Measurements from ENCODE around the gene BLACAT1. TPM values are rescaled to one million over a fixed set of nuclear protein-coding genes. Genes with fewer than 3 reads are reported as not detected.
"Not testable (repeated sequence)": the region's sequence is repeated elsewhere in the genome, so short reads cannot be mapped to it uniquely, and the experiment has no call there.

Gene BLACAT1
- total and polyA plus RNA-seq, 10 donors = 0.02 to 0.51 (median 0.24) TPM; not detected in 4

DNA sequence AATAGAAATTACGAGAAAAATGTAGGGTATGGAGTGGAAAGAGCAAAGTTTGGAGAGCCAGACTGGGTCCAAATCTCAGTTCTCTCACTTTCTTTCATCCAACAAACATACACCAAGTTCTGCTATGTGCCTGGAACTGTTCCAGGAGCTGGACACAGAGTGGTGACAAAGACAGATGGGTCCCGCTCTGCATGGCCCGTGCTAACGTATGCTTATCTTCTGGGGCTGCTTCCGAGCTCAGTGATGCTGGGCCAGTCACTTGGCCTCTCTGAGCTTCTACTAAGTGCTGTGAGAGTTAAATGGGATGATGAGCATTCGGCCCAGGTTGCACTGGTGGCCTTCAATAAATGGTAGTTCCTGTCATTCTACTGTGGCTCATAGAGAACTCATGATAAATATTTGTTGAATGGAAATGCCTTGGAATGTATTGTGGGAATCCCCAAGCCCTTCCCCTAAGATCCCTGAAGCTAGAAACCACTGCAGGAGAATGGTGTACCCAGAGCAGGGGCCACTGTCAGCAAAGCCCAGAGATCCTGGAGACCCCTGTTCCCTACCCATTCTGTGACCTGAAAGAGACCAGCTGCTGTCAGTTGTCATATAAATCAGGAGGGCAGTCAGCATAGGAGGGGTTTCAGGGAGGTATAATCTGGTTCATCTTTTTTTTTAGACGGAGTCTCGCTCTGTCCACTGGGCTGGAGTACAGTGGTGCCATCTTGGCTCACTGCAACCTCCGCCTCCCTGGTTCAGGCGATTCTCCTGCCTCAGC lies 37.8 kb downstream of the BLACAT1 start:
- peaks cover 0 to 2% (median 0%) of the 10 kb centered on the region in 7 donors for H3K27me3 ChIP-seq (replicated peaks in 1 of 7)
- H3K36me3 ChIP-seq = no peaks in the 10 kb centered on the region
- no peak overlapping the region for H3K27ac ChIP-seq
- TF ChIP-seq POLR2A (IDR thresholded peaks at IDR 0.05) (no peak), CTCF (IDR thresholded peaks at IDR 0.05 in 8 of 11, conservative IDR thresholded peaks at IDR 0.05 in 3 of 11) (no peak), POLR2AphosphoS5 (IDR thresholded peaks at IDR 0.05) (no peak)
- 77 to 94% (median 87%) methylated on average over 10 of the region's 10 CpGs for WGBS, 5 donors
- intact Hi-C loops (cut with DNase I; ENCODE audit: low total_unique reads) = no loop called here
- DNase-seq = no peak
- H3K9me3 ChIP-seq = no peaks in the 10 kb centered on the region
- H3K4me1 ChIP-seq = no peaks in the 10 kb centered on the region
- no peak overlapping the region for H3K4me3 ChIP-seq

DNA sequence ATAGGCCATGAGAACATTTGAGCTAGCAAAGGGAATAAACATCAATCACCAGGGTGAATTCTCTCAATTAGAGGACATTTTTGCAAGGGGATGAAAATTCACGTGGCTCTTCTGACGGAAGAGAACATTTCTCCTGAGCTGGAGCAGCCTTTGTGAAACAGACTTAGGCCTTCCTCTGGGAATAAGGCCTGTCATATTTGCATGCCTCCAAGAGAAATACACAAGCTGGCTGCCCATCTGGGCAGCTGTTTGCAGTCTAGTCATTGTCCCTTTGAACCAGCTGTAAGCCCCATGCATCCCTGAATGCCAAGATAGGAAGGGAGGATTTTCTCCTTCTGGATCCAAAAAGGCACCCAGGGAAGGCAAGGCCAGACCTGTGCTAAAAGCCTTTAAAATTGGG lies 39.5 kb downstream of the BLACAT1 start:
- Histone ChIP-seq H3K9me3 (no peaks in the 10 kb centered on the region), H3K36me3 (no peaks in the 10 kb centered on the region), H3K4me1 (no peaks in the 10 kb centered on the region), H3K27me3 (replicated peaks in 1 of 7) (no peaks in the 10 kb centered on the region), H3K27ac (no peak overlapping the region), H3K4me3 (no peak overlapping the region)
- intact Hi-C loops (cut with DNase I; ENCODE audit: low total_unique reads) = no loop called here
- WGBS, 5 donors = 81 to 95% (median 88%) methylated on average over 2 of the region's 2 CpGs
- no peak for DNase-seq
- no peak for TF ChIP-seq CTCF (IDR thresholded peaks at IDR 0.05 in 8 of 11, conservative IDR thresholded peaks at IDR 0.05 in 3 of 11)
- no peak for TF ChIP-seq POLR2A (IDR thresholded peaks at IDR 0.05)
- TF ChIP-seq POLR2AphosphoS5 (IDR thresholded peaks at IDR 0.05) = no peak

DNA sequence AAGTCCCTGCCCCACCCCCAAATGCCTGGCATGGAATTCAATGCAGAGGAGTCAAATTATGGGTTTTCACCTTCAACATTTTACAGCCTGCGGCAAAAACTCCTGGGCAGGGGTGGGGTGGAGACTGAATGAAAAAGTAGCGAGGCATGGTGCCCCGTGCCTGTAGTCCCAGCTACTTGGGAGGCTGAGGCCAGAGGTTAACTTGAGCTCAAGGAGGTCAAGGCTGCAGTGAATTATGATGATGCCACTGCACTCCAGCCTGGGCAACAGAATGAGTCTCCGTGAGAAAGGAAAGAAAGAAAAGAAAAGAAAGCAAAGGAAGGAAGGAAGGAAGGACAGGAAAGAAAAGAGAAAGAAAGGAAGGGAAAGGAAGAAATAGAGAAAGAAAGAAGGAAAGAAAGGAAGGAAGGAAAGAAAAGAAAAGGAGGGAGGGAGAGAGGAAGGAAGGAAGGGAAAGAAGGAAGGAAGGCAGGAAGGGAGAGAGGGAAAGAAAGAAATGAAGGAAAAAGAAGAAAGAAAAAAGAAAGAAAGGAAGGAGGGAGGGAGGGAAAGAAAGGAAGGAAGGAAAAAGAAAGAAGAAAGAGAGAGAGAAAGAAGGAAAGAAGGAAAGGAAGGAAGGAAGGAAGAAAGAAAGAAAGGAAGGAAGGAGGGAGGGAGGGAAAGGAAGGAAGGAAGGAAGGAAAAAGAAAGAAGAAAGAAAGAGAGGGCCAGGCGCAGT lies 45.1 kb downstream of the BLACAT1 start:
- no peak for TF ChIP-seq CTCF (IDR thresholded peaks at IDR 0.05 in 8 of 11, conservative IDR thresholded peaks at IDR 0.05 in 3 of 11)
- TF ChIP-seq POLR2A (IDR thresholded peaks at IDR 0.05) = no peak
- TF ChIP-seq POLR2AphosphoS5 (IDR thresholded peaks at IDR 0.05) = no peak
- no peak overlapping the region for H3K4me3 ChIP-seq
- no peaks in the 10 kb centered on the region for H3K4me1 ChIP-seq
- no peak for DNase-seq
- intact Hi-C loops (cut with DNase I; ENCODE audit: low total_unique reads) = no loop called here
- H3K27me3 ChIP-seq (replicated peaks in 1 of 7) = peaks cover 0 to 16% (median 4%) of the 10 kb centered on the region in 7 donors
- WGBS, 5 donors = 75 to 83% (median 77%) methylated on average over 4 to 5 of the region's 5 CpGs
- H3K27ac ChIP-seq = no peak overlapping the region
- H3K36me3 ChIP-seq = no peaks in the 10 kb centered on the region
- H3K9me3 ChIP-seq = no peaks in the 10 kb centered on the region

GRCh38 chr1:205407970-205408369 lies 47.9 kb downstream of the BLACAT1 start:
- Histone ChIP-seq H3K36me3 (no peaks in the 10 kb centered on the region), H3K4me1 (no peaks in the 10 kb centered on the region), H3K4me3 (no peak overlapping the region), H3K27me3 (replicated peaks in 1 of 7) (peaks cover 0 to 16% (median 4%) of the 10 kb centered on the region in 7 donors), H3K27ac (no peak overlapping the region), H3K9me3 (no peaks in the 10 kb centered on the region)
- DNase-seq = no peak
- 56 to 80% (median 64%) methylated on average over 5 of the region's 5 CpGs for WGBS, 5 donors
- TF ChIP-seq POLR2A (IDR thresholded peaks at IDR 0.05) (no peak), CTCF (IDR thresholded peaks at IDR 0.05 in 8 of 11, conservative IDR thresholded peaks at IDR 0.05 in 3 of 11) (no peak), POLR2AphosphoS5 (IDR thresholded peaks at IDR 0.05) (no peak)
- intact Hi-C loops (cut with DNase I; ENCODE audit: low total_unique reads) = no loop called here

DNA sequence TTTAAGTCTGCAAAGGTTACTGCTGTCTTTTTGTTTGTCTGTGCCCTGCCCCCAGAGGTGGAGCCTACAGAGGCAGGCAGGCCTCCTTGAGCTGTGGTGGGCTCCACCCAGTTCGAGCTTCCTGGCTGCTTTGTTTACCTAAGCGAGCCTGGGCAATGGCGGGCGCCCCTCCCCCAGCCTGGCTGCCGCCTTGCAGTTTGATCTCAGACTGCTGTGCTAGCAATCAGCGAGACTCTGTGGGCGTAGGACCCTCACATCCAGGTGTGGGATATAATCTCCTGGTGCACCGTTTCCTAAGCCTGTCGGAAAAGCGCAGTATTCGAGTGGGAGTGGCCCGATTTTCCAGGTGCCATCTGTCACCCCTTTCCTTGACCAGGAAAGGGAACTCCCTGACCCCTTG lies 49.6 kb downstream of the BLACAT1 start:
- H3K9me3 ChIP-seq; H3K36me3 ChIP-seq; H3K4me3 ChIP-seq; H3K4me1 ChIP-seq; intact Hi-C loops (cut with DNase I; ENCODE audit: low total_unique reads); H3K27ac ChIP-seq; DNase-seq: not testable (repeated sequence)
- H3K27me3 ChIP-seq (replicated peaks in 1 of 7) = peaks cover 0 to 16% (median 4%) of the 10 kb centered on the region in 7 donors
- 89 to 100% (median 93%) methylated on average over 3 to 10 of the region's 12 CpGs; no CpG with 5 or more reads in 1 of the 5 donors for WGBS, 5 donors

All from spleen (tissue), 11 donors.